GM18526 (cell line): ENCODE measurements around the gene ARPIN.

ENCODE experiments used
- POLR2A ChIP-seq: IDR thresholded peaks from 3 replicates; pipeline ENCODE4 v1.6.1; 2011; ENCODE audit not compliant: insufficient read length; ENCODE audit errors: extremely low read depth

ARPIN gene

GRCh38 chr15:89916660-89917059, 3.9 kb upstream of the ARPIN start:
- TF ChIP-seq POLR2A: no peak

- TF ChIP-seq POLR2A: no peak
These were observed 543 bp downstream of the ARPIN start for GRCh38 chr15:89912145-89912673.

DNA sequence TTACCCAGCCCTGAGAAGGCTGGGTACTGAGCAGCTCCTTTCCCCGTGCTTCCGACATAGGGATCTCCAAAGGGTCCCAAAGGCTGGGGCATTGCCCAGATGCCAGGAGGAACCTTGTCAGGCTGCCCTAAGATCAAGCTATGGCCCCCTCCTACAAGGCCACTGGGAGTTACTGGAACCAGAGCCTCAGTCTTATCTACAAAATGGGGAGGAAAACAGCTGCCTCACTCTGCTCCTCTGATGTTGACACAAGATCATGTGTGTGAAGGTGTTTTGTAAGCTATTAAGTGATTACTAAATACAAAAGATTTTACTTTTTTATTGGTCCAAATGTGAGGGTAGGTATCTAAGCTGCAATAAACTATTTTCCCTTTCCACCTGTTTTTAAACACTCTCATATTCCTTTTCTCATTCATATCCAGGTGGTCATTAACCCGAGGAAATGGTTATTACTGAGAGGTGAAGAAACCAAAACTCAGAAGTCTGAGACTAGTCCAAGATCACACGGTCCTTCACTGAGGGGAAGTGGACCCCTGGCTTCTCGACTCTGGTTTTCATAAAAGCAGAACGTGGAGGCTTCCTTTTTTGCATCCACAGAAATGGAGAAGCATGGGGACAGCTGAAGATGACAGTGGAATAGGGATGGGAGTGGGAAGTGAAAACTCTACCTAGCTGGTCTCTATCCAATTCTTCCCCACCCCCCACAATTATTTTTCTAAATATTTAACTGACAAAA, 1.7 kb downstream of the ARPIN start:
- no peak for TF ChIP-seq POLR2A

GRCh38 chr15:89909611-89910010, 3.1 kb downstream of the ARPIN start:
- no peak for TF ChIP-seq POLR2A

- no peak for TF ChIP-seq POLR2A
These were observed 4.5 kb downstream of the ARPIN start for GRCh38 chr15:89908226-89908625.

DNA sequence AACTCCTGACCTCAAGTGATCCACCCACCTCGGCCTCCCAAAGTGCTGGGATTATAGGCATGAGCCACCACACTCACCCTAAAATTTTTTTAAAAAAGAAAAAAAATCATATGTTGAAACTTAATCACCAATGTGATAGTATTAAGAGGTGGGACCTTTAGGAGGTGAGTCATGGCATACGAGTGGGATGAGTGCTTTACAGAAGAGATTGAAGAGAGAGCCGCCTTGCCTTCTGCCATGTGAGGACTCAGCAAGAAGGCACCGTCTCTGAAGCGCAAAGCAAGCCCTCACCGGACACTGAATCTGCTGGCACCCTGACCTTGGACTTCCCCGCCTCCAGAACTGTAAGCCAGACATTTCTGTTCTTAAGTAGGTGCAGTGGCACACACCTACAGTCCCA, 5.5 kb downstream of the ARPIN start:
- TF ChIP-seq POLR2A: no peak

DNA sequence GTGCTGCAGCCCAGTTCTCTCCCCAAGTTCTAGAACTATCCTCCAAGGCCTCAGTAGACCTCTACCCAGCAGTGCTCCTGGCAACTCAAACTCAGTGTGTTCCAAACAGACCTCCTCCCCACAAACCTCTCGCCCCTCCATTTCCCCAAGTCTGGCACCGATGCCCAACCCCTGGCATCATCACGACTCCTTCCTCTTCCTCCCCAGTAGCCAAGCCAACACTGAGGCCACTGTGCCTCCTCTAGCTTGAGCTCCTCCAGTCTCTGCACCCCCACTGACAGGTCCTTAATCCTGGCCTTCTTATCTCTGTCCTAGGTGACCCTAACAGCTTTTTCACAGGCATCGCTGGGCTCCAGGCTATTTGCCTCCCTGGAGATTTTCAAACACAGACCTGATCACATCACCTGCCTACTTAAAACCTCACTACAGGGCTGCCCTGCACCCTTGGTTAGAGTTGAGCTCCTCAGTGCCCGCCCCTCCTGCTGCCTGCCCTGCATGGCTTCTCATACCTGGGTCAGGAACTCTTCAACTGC, 6.8 kb downstream of the ARPIN start:
- TF ChIP-seq POLR2A: no peak

GRCh38 chr15:89904519-89904918, 8.2 kb downstream of the ARPIN start:
- no peak for TF ChIP-seq POLR2A

DNA sequence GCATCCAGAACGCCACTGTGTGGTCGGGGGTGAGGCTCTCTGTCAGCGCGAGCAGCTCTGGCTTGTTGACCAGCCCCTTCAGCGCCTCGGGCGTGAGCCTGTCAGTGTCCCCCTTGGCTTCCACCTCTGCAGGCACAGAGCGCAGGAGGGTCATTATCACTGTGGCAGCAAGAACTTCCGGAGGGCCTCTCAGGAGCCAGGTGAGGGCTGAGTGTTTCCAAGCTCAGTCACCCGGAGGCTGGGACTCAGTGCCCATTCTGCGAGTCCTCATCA, 9.0 kb downstream of the ARPIN start:
- TF ChIP-seq POLR2A: no peak

GRCh38 chr15:89903015-89903857, 9.5 kb downstream of the ARPIN start:
- no peak for TF ChIP-seq POLR2A

DNA sequence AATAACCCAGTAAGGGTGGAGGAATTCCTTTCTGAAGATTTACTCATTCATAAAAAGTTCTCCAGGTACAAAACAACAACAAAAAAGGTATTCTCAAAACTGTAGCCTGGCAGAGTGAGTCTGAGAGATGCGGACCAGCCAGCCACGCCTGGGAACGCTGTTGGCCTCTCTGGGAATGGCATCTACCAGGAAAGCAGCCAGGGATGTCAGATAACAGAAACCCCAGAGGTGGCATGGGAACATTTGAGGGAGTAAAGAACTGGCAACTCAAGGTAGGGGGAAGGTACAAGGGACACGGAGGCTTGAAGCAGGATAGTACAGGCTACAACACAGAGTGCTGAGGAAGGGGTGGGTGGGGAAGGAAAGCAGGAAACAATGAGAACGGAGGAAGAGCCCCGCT, 11.9 kb downstream of the ARPIN start:
- TF ChIP-seq POLR2A: no peak

- no peak for TF ChIP-seq POLR2A
These were observed 12.7 kb downstream of the ARPIN start for GRCh38 chr15:89899951-89900567.

- TF ChIP-seq POLR2A: no peak
These were observed 13.3 kb downstream of the ARPIN start for GRCh38 chr15:89899295-89899945.

- TF ChIP-seq POLR2A: no peak
These were observed 14.0 kb downstream of the ARPIN start for GRCh38 chr15:89898614-89899294.

GRCh38 chr15:89898146-89898545, 14.6 kb downstream of the ARPIN start:
- TF ChIP-seq POLR2A: no peak
